Gastroesophageal sphincter (tissue), 4 donors: Measurements from ENCODE around the gene CACNA1C. TPM values are rescaled to one million over a fixed set of nuclear protein-coding genes. Genes with fewer than 3 reads are reported as not detected.

Experiments
- ATAC-seq: fragments of 150-250 bp; one replicate; pipeline ENCODE4 v1.9.1; 2016; ENCODE audit warnings: mild to moderate bottlenecking, moderate library complexity
- H3K27ac ChIP-seq, 4 donors: fragments of 200-600 bp; sonication (generic) in 3 of 4; 1 replicate in 3 of 4; 2 replicates in 1 of 4; pipeline ENCODE4 v1.5.1; 2016 to 2019
- H3K27me3 ChIP-seq: fragments of 200-600 bp; sonication (generic); one replicate; pipeline ENCODE4 v1.5.1; 2019
- H3K36me3 ChIP-seq, 2 donors: fragments of 200-600 bp; sonication (generic); one replicate each; pipeline ENCODE4 v1.5.1; 2019; ENCODE audit warnings: control low read depth in 1 of 2
- H3K4me1 ChIP-seq, 3 donors: fragments of 200-600 bp; sonication (generic); 1 replicate in 2 of 3; 2 replicates in 1 of 3; pipeline ENCODE4 v1.5.1; 2016 to 2019; ENCODE audit warnings: control low read depth in 2 of 3
- H3K4me3 ChIP-seq, 2 donors: fragments of 200-600 bp; sonication (generic); one replicate each; pipeline ENCODE4 v1.5.1; 2019; ENCODE audit warnings: mild to moderate bottlenecking in 1 of 2, moderate library complexity in 1 of 2
- H3K9me3 ChIP-seq, 3 donors: fragments of 200-600 bp; sonication (generic); one replicate each; pipeline ENCODE4 v1.5.1; 2017 to 2019; ENCODE audit warnings: control low read depth in 2 of 3
- EP300 ChIP-seq: sonication (generic); formaldehyde crosslinking; IDR thresholded peaks from one replicate; pipeline ENCODE4 v1.6.1; 2017; ENCODE audit warnings: antibody characterized with exemption, mild to moderate bottlenecking
- POLR2A ChIP-seq, 2 donors: fragments of 450-650 bp; IDR thresholded peaks; one replicate each; pipeline ENCODE4 v1.6.1; 2017; ENCODE audit warnings: antibody characterized with exemption in 2 of 2, mild to moderate bottlenecking in 2 of 2, moderate library complexity in 1 of 2
- POLR2AphosphoS5 ChIP-seq: sonication (generic); formaldehyde crosslinking; IDR thresholded peaks from one replicate; pipeline ENCODE4 v1.6.1; 2017; ENCODE audit warnings: antibody characterized with exemption
- WGBS, 2 donors: methylation state at CpG; one replicate each; pipeline ENCODE4 v1.1.5; 2018; ENCODE audit warnings: low coverage in 1 of 2; 5-methylcytosine and 5-hydroxymethylcytosine counted together
- total RNA-seq, 4 donors: library from RNA; depleted of rRNA; stranded (reverse); fragments of >200 nt; gene quantifications; one replicate each; pipeline ENCODE4 v1.1.0, GENCODE V29; 2016
- TF ChIP-seq, protein P1 (sequence below), 4 experiments: fragments of 200-600 bp in 2 of 4; fragments of 450-650 bp in 2 of 4; sonication (generic) in 1 of 4; IDR thresholded peaks; one replicate each; pipeline ENCODE4 v1.5.1; 2017 to 2019; ENCODE audit warnings: antibody characterized with exemption in 4 of 4, mild to moderate bottlenecking in 2 of 4, moderate library complexity in 2 of 4

Gene CACNA1C
- total RNA-seq, 4 donors from 2014 or later, result 22.9 to 96.2 (median 41.4) TPM

DNA sequence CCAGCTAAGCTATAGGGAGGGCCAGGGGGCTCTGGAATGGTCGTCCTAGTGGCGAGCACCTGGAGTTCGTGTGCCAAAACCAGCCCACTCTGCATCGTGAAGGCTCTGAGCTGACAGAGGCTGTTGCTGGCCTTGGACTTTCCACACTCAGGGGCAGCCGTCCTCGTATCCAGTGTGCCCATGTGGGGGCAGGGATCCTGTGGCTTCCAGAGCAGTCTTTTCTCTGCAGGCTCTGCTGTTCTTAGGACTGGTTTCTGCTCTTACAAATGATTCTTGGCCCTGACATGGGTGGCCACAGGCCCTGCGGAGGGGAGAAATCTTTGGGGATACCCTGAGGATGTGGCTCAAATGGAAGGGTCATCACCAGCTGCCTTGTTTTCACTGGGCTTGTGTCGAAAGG is 564.6 kb downstream of the CACNA1C start:
- 95% methylated on average over 2 of the region's 8 CpGs; no CpG with 5 or more reads in 1 of the 2 donors for WGBS, 2 donors
- H3K36me3 ChIP-seq, result peaks cover 0 to 80% of the 10 kb centered on the region in 2 donors
- no peak for ATAC-seq
- H3K9me3 ChIP-seq, result no peaks in the 10 kb centered on the region
- H3K27ac ChIP-seq, result no peak overlapping the region
- H3K4me1 ChIP-seq, result peaks cover 0 to 20% (median 3%) of the 10 kb centered on the region in 3 donors
- TF ChIP-seq POLR2A (IDR thresholded peaks at IDR 0.05) (no peak), EP300 (no peak), POLR2AphosphoS5 (no peak)
- TF ChIP-seq, protein P1, sequence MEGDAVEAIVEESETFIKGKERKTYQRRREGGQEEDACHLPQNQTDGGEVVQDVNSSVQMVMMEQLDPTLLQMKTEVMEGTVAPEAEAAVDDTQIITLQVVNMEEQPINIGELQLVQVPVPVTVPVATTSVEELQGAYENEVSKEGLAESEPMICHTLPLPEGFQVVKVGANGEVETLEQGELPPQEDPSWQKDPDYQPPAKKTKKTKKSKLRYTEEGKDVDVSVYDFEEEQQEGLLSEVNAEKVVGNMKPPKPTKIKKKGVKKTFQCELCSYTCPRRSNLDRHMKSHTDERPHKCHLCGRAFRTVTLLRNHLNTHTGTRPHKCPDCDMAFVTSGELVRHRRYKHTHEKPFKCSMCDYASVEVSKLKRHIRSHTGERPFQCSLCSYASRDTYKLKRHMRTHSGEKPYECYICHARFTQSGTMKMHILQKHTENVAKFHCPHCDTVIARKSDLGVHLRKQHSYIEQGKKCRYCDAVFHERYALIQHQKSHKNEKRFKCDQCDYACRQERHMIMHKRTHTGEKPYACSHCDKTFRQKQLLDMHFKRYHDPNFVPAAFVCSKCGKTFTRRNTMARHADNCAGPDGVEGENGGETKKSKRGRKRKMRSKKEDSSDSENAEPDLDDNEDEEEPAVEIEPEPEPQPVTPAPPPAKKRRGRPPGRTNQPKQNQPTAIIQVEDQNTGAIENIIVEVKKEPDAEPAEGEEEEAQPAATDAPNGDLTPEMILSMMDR (IDR thresholded peaks at IDR 0.05), result no peak
- H3K4me3 ChIP-seq, result no peak overlapping the region
- no peaks in the 10 kb centered on the region for H3K27me3 ChIP-seq

DNA sequence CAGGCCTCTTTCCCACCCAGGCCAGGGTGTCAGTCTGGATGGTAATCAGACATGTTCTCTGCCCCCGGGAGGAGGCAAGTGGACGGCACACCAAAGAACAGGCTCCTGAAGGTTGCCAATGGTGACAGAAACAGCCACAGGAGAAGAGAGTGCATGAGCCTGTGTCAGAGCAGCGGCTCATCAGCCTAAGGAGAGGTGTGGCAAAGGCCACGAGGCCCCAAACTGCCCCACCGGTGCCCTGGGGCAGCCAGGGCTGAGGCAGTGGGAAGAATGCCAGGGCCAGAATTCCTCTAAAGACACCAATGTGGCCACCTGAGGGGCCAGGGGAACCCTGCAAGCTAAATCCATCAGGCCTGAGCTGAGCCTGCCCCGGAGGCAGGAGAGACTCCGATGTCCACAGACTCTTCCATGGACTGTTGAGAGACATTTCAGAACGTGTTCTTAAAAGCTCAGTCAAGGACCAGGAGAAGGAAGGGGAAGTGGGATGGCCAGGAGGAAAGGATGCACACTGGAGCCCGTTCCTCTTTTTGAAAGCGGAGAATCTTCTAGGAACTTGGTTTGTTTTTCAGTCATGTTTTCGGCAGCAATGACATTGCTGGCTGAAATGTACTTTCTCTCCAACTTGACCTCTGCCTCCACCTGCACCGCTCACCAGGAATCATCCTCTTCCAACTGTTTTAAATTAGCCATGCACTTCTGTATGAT is 565.7 kb downstream of the CACNA1C start:
- no peak overlapping the region for H3K4me3 ChIP-seq
- TF ChIP-seq, protein P1 (IDR thresholded peaks at IDR 0.05), result no peak
- TF ChIP-seq POLR2A (IDR thresholded peaks at IDR 0.05), result no peak
- no peak for TF ChIP-seq EP300
- TF ChIP-seq POLR2AphosphoS5, result no peak
- H3K4me1 ChIP-seq, result peaks cover 0 to 11% (median 3%) of the 10 kb centered on the region in 3 donors
- ATAC-seq, result no peak
- WGBS, 2 donors, result 84% methylated on average over 5 of the region's 12 CpGs; no CpG with 5 or more reads in 1 of the 2 donors
- no peaks in the 10 kb centered on the region for H3K27me3 ChIP-seq
- no peaks in the 10 kb centered on the region for H3K9me3 ChIP-seq
- no peak overlapping the region for H3K27ac ChIP-seq
- peaks cover 0 to 86% of the 10 kb centered on the region in 2 donors for H3K36me3 ChIP-seq

DNA sequence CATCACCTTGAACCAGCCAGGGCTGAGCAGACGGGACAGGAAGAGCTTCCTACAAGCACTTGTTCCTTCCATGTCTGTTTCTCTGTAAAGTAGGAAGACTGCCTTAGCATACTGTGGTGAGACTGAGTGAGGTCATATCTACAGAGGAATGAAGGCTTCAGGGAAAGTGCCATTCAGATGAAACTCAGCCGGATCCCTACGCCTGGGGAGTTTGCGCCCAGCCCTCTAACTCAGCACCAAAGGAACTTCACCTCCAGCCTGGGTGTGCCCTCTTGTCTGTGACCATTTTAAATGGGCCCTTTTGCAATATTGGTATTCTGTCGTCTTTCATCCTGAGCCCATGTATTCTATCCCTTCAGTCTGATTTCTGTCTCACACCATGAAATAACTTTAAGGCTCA is 566.3 kb downstream of the CACNA1C start:
- Histone ChIP-seq H3K36me3 (peaks cover 0 to 92% of the 10 kb centered on the region in 2 donors), H3K9me3 (no peaks in the 10 kb centered on the region), H3K27ac (no peak overlapping the region), H3K4me1 (peaks cover 0 to 4% (median under 1%) of the 10 kb centered on the region in 3 donors), H3K27me3 (no peaks in the 10 kb centered on the region), H3K4me3 (no peak overlapping the region)
- TF ChIP-seq EP300, result no peak
- TF ChIP-seq POLR2A (IDR thresholded peaks at IDR 0.05), result no peak
- TF ChIP-seq, protein P1 (IDR thresholded peaks at IDR 0.05), result no peak
- 92 to 94% methylated on average over 1 to 2 of the region's 5 CpGs for WGBS, 2 donors
- ATAC-seq, result no peak

DNA sequence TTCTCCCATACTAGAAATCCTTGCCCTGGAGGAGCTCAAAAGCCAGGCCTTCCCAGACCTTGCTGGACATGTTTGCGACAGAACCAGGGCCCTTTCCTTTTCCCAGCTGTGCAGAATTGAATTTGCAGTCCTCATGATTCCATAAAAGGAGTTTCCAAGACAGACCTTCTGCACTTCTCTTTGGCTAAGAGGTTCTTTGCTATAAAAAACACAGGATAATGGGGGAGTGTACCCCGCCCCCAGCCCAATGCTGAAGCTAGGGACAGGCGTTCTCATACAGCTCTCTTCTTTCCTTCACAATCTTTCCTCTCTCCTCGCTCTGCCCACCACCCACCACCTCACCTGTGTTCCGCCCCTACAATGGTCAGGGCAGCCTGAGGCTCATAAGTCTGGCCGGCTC is 569.7 kb downstream of the CACNA1C start:
- Histone ChIP-seq H3K4me1 (no peaks in the 10 kb centered on the region), H3K4me3 (no peak overlapping the region), H3K27ac (peak overlapping the region in 1 of 4 donors; percentile 7), H3K9me3 (no peaks in the 10 kb centered on the region), H3K36me3 (peaks cover 0 to 89% of the 10 kb centered on the region in 2 donors), H3K27me3 (no peaks in the 10 kb centered on the region)
- 83 to 100% methylated on average over 2 to 6 of the region's 6 CpGs for WGBS, 2 donors
- ATAC-seq, result no peak
- no peak for TF ChIP-seq POLR2AphosphoS5
- no peak for TF ChIP-seq EP300
- TF ChIP-seq, protein P1 (IDR thresholded peaks at IDR 0.05), result no peak
- no peak for TF ChIP-seq POLR2A (IDR thresholded peaks at IDR 0.05)

DNA sequence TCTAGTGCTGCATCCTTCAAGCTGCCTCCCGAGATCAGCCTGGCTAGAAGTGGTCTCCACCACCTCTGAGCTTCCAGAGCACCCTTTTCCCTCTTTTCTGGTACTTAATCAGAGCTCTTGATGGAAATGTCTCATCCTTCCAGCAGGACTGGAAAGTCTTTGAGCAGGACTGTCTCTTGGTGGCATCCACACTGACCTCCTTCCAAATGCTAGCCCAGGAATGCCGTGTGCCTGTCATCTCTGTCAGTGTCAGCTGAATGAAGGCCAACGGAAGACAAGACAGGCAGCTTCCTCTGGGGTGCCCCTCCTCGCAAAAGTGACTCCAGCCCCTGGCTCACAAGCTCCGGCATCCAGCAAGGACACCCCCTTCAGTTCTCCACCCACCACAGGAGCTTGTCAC is 570.7 kb downstream of the CACNA1C start:
- ATAC-seq, result no peak
- 100% methylated on average over 1 to 4 of the region's 5 CpGs for WGBS, 2 donors
- peaks cover 0 to 89% of the 10 kb centered on the region in 2 donors for H3K36me3 ChIP-seq
- no peak overlapping the region for H3K27ac ChIP-seq
- no peak overlapping the region for H3K4me3 ChIP-seq
- no peaks in the 10 kb centered on the region for H3K4me1 ChIP-seq
- no peak for TF ChIP-seq EP300
- no peak for TF ChIP-seq POLR2AphosphoS5
- TF ChIP-seq, protein P1 (IDR thresholded peaks at IDR 0.05), result no peak
- H3K9me3 ChIP-seq, result no peaks in the 10 kb centered on the region
- H3K27me3 ChIP-seq, result no peaks in the 10 kb centered on the region
